Activated T-helper 9 cell treated with anti-CD3 and anti-CD28 coated beads, Interleukin-2, amount 50 U/mL, for 16 hours (primary cell): Measurements from ENCODE around the gene ELK4.
"Not testable (repeated sequence)": the region's sequence is repeated elsewhere in the genome, so short reads cannot be mapped to it uniquely, and the experiment has no call there.

ENCODE experiments used
- DNase-seq: peaks from one replicate; pipeline ENCODE4 v3.0.0-alpha.2; 2020; ENCODE audit warnings: low read depth

ELK4 gene

GRCh38 chr1:205664399-205665017 is 32.7 kb upstream of the ELK4 start:
- no peak for DNase-seq

GRCh38 chr1:205663286-205663936 is 31.6 kb upstream of the ELK4 start:
- no peak for DNase-seq

GRCh38 chr1:205662791-205663190 is 31.0 kb upstream of the ELK4 start:
- no peak for DNase-seq

GRCh38 chr1:205662135-205662738 is 30.4 kb upstream of the ELK4 start:
- DNase-seq: no peak

GRCh38 chr1:205661429-205662134 is 29.8 kb upstream of the ELK4 start:
- no peak for DNase-seq

- no peak for DNase-seq
These were observed 28.6 kb upstream of the ELK4 start for GRCh38 chr1:205660361-205660760.

GRCh38 chr1:205658943-205659581 is 27.3 kb upstream of the ELK4 start:
- peak; percentile 52 for DNase-seq

GRCh38 chr1:205656236-205656635 is 24.4 kb upstream of the ELK4 start:
- DNase-seq: no peak

- no peak for DNase-seq
These were observed 21.2 kb upstream of the ELK4 start for GRCh38 chr1:205652984-205653383.

- DNase-seq: no peak
These were observed 18.4 kb upstream of the ELK4 start for GRCh38 chr1:205650241-205650640.

- no peak for DNase-seq
These were observed 13.7 kb upstream of the ELK4 start for GRCh38 chr1:205645519-205645918.

GRCh38 chr1:205642679-205643307 is 11.0 kb upstream of the ELK4 start:
- no peak for DNase-seq

- DNase-seq: no peak
These were observed 7.8 kb upstream of the ELK4 start for GRCh38 chr1:205639567-205639966.

GRCh38 chr1:205637854-205638468 is 6.2 kb upstream of the ELK4 start:
- no peak for DNase-seq

GRCh38 chr1:205636732-205637131 is 4.9 kb upstream of the ELK4 start:
- no peak for DNase-seq

GRCh38 chr1:205636138-205636530 is 4.3 kb upstream of the ELK4 start:
- not testable (repeated sequence) for DNase-seq

- DNase-seq: no peak
These were observed 1.7 kb upstream of the ELK4 start for GRCh38 chr1:205633421-205633976.

GRCh38 chr1:205632669-205633169 is 908 bp upstream of the ELK4 start:
- DNase-seq: no peak

- DNase-seq: peak; percentile 78
These were observed 622 bp downstream of the ELK4 start for GRCh38 chr1:205631010-205631767.

- no peak for DNase-seq
These were observed 1.2 kb downstream of the ELK4 start for GRCh38 chr1:205630651-205631009.
